ENCODE data around the gene SH2D2A.

Gene SH2D2A

GRCh38 chr1:156816561-156817328 lies at the start of gene SH2D2A:
SH2D2A (minus strand) TSS chr1:156816848; CDS start chr1:156816708, 140 bp downstream.
- ChIA-PET CTCF (interaction anchor here (0.6 to 1.7 kb wide), 2 partner anchors 22 to 319 kb away, joined by 3 to 5 read pairs; no protein-coding TSS in a partner anchor), POLR2A (ENCODE audit: low non-redundant PET) (no interaction called here)
- TF ChIP-seq CTCF (conservative IDR thresholded peaks at IDR 0.05; ENCODE audit: low read depth) = no peak
- H3K27ac ChIP-seq = peak within 1 kb of the TSS; percentile 69
- peak; percentile 54 for DNase-seq (ENCODE audit: low spot score)

DNA sequence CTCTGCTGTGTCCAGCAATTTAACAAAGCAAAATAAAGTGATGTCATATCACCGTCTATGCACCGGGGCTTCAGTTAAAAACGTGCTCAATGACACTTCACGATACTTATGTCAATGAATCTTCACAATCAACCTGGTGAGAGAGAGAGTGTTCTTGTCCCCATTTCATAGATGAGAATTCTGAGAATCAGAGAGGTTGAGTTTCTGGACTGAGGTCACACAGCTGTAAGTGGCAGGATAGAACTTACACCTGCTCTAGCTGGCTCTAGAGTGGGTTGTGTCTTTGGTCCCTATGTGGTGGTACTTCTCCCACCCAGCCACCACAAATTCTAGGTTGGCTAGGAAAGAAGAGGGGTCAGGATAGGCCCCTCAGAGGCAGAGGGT lies 49.2 kb upstream of the SH2D2A start:
- ChIA-PET POLR2A (ENCODE audit: low non-redundant PET) (no interaction called here), CTCF (no interaction called here)
- H3K27ac ChIP-seq = no peak overlapping the region
- DNase-seq (ENCODE audit: low spot score) = no peak
- no peak for TF ChIP-seq CTCF (conservative IDR thresholded peaks at IDR 0.05; ENCODE audit: low read depth)

DNA sequence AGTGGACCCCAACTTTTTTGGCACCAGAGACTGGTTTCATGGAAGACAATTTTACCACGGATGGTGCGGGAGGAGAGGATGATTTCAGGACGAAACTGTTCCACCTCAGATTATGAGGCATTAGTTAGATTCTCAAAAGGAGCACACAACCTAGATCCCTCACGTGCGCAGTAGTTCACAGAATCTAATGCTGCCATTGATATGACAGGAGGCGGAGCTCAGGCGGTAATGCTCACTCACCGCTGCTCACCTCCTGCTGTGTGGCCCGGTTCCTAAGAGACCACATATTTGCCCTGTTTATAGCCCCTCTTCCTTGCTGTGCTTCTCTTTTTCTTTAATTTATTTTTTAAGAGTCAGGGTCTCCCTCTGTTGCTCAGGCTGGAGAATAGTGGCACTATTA lies 48.6 kb upstream of the SH2D2A start:
- no peak for TF ChIP-seq CTCF (conservative IDR thresholded peaks at IDR 0.05; ENCODE audit: low read depth)
- CTCF ChIA-PET = no interaction called here
- POLR2A ChIA-PET (ENCODE audit: low non-redundant PET) = no interaction called here
- no peak overlapping the region for H3K27ac ChIP-seq
- no peak for DNase-seq (ENCODE audit: low spot score)

GRCh38 chr1:156864796-156865195 lies 48.1 kb upstream of the SH2D2A start:
- no peak for TF ChIP-seq CTCF (conservative IDR thresholded peaks at IDR 0.05; ENCODE audit: low read depth)
- no peak overlapping the region for H3K27ac ChIP-seq
- ChIA-PET POLR2A (ENCODE audit: low non-redundant PET) (no interaction called here), CTCF (no interaction called here)
- DNase-seq (ENCODE audit: low spot score) = no peak

DNA sequence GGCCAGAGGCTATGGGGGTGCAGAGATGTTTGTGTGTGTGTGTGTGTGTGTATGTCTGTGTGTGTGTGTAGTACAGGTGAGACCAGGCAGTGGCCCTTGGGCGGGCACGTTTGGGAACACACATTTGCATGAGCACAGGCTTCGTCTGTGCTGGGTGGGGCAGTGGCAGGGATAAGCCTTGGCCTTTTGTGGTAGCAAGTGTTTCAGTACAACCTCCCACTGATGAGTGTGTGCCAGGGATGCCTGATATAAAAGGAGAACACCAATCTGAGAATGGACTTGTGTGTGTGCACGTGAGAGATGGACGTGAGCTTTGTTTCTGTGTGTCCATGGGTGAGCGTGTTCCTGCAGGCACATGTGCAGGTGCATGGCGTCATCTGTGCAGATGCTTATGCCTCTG lies 47.0 kb upstream of the SH2D2A start:
- POLR2A ChIA-PET (ENCODE audit: low non-redundant PET) = no interaction called here
- no peak for TF ChIP-seq CTCF (conservative IDR thresholded peaks at IDR 0.05; ENCODE audit: low read depth)
- H3K27ac ChIP-seq = no peak overlapping the region
- CTCF ChIA-PET = interaction anchor here (1.4 kb wide), 1 partner anchor 27 kb away, joined by 3 read pairs; no protein-coding TSS in a partner anchor
- no peak for DNase-seq (ENCODE audit: low spot score)

DNA sequence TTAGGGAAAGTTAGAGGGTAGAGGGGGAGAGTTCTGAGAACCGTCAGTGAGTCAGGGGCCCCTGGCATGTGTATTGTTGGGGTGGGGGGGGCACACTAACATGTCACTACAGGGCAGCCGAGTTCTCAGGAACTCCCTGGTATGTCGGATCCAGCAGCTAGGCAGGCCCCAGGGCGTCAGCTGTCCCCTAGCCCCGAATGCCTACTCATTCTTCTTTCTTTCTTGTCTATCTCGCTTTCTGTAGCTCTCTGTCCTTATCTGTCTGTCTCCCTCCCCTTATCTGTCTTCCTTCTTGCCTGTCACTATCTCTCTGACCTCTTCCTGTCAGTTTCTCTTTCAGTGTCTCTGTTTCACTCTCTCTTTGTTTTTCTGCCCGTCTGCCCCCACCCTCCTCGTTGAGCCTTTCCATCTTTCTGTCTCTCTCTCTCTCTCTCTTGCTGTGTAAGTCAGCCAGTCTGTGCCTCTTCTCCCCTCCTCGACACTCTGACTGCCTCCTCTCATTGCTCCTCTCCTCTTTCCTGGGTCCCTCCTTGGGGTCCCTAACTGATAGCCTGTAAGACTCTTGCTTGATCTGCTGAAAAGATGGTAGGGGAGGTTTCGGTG lies 46.5 kb upstream of the SH2D2A start:
- no peak overlapping the region for H3K27ac ChIP-seq
- DNase-seq (ENCODE audit: low spot score) = no peak
- POLR2A ChIA-PET (ENCODE audit: low non-redundant PET) = no interaction called here
- TF ChIP-seq CTCF (conservative IDR thresholded peaks at IDR 0.05; ENCODE audit: low read depth) = no peak
- CTCF ChIA-PET = interaction anchor here (1.4 kb wide), 1 partner anchor 27 kb away, joined by 3 read pairs; no protein-coding TSS in a partner anchor

Measured in RWPE1 (cell line).